Measurements from ENCODE around the gene NUPR2. TPM values are rescaled to one million over a fixed set of nuclear protein-coding genes. Genes with fewer than 3 reads are reported as not detected.
"Not testable (repeated sequence)": the region's sequence is repeated elsewhere in the genome, so short reads cannot be mapped to it uniquely, and the experiment has no call there.

NUPR2 gene
- total RNA-seq, 3 donors from 2014 or later = not detected

DNA sequence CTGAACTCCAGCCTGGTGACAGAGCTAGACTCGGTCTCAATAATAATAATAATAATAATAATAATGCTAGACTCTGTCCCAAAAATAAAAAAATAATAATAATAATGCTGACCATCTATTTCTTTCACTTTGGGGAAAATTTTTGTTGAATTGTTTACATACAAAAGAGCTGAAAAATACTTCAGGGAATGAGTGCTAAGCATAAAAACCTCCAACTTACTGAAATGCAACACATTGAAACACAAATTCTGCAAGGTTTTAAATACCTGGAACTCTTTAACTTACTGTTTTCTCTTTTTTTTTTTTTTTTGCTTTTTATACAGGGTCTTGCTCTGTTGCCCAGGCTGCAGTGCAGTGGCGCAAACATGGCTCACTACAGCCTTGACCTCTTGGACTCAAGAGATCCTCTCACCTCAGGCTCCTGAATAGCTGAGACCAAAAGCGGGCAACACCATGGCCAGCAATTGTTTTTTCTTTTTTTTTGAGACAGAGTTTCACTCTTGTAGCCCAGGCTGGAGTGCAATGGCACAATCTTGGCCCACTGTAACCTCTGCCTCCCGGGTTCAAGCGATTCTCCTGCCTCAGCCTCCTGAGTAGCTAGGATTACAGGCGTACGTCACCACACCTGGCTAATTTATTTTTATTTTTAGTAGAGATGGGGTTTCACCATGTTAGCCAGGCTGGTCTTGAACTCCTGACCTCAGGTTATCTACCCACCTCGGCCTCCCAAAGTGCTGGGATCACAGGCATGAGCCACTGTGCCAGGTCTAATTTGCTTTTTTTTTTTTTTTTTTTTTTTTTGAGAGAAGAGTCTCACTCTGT is 17.8 kb downstream of the NUPR2 start:
- H3K27me3 Mint-ChIP-seq (ENCODE audit: low read depth); H3K9me3 Mint-ChIP-seq; H3K4me3 Mint-ChIP-seq; DNase-seq; ATAC-seq; H3K4me1 Mint-ChIP-seq (ENCODE audit: low read depth): not testable (repeated sequence)
- H3K36me3 Mint-ChIP-seq (ENCODE audit: insufficient read depth) = peaks cover 25% of the 10 kb centered on the region

DNA sequence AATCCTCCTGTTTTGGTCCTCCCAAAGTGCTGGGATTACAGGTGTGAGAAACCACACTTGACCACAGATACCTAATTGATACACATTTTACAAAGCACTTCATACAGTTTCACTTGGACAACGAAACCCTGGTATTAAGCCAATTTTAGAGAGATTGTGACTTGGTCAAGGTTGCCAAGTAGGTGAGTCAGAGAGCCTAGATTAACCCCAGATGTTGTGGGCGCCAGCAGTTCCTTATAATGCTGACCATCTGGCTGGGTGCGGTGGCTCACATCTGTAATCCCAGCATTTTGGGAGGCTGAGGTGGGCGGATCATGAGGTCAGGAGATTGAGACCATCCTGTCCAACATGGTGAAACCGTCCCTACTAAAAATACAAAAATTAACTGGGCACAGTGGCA is 18.5 kb downstream of the NUPR2 start:
- ATAC-seq (no peak), DNase-seq (no peak)
- Mint-ChIP-seq H3K9me3 (no peaks in the 10 kb centered on the region), H3K4me1 (ENCODE audit: low read depth) (no peaks in the 10 kb centered on the region), H3K4me3 (no peak overlapping the region), H3K36me3 (ENCODE audit: insufficient read depth) (peaks cover 22% of the 10 kb centered on the region), H3K27me3 (ENCODE audit: low read depth) (no peaks in the 10 kb centered on the region)

DNA sequence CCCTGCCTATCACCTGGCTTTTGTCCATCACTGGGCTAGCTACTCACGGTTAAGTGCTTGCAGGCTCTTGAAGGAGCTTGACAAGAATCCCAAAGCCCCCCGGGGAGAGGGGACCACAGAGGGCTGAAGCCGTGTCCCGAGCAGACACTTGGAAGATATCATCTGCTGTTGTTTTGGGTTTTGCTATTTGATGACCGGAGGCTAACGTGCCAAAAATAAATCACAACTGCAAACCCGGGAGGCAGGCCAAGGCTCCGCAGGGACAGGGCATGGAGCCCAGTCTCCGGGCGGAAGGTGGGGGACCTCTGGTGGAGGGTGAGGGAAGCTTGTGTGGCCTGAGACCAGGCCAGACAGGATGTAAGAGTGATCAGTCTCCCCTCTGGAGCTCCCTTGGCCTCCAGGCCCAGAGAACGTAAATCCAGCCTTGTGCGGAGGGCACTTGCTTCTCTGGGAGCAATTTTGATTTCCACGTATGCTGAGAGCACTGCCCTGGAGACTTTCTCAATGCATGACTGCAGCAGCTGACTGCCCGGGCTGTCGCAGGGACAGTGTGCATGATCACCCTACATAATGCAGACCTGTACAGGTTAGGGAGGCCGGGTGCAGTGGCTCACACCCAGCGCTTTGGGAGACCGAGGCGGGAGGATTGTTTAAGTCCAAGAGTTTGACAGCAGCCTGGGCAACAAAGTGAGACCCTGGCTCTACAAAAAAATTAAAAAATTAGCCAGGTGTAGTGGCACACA is 23.3 kb downstream of the NUPR2 start, which contains the start of gene PHKG1:
PHKG1 (minus strand) TSS at position 164 of the 743 bp plus-strand sequence. CDS start 4,011 bp downstream, outside the sequence.
- Mint-ChIP-seq H3K27me3 (ENCODE audit: low read depth) (no peaks in the 10 kb centered on the region), H3K9me3 (no peaks in the 10 kb centered on the region), H3K4me1 (ENCODE audit: low read depth) (no peaks in the 10 kb centered on the region), H3K4me3 (no peak within 1 kb of the TSS), H3K36me3 (ENCODE audit: insufficient read depth) (peaks cover 5% of the 10 kb centered on the region)
- DNase-seq = no peak
- ATAC-seq = no peak

DNA sequence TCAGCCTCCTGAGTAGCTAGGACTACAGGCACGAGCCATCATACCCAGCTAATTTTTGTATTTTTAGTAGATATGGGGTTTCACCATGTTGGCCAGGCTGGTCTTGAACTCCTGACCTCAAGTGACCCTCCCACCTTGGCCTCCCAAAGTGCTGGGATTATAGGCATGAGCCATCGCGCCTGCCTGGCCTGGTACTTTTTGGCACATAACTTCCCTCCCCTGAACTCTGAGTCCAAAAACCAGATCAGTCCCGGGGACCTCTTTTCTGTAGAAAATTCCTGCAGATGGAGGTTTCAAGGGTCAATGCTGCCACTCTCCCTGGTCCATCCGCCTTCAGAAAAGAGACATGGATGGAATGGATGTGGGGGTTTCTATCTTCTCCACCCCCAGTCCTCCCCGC is 23.8 kb downstream of the NUPR2 start:
- H3K36me3 Mint-ChIP-seq (ENCODE audit: insufficient read depth); ATAC-seq; H3K9me3 Mint-ChIP-seq; H3K4me3 Mint-ChIP-seq; H3K4me1 Mint-ChIP-seq (ENCODE audit: low read depth); H3K27me3 Mint-ChIP-seq (ENCODE audit: low read depth); DNase-seq: not testable (repeated sequence)

DNA sequence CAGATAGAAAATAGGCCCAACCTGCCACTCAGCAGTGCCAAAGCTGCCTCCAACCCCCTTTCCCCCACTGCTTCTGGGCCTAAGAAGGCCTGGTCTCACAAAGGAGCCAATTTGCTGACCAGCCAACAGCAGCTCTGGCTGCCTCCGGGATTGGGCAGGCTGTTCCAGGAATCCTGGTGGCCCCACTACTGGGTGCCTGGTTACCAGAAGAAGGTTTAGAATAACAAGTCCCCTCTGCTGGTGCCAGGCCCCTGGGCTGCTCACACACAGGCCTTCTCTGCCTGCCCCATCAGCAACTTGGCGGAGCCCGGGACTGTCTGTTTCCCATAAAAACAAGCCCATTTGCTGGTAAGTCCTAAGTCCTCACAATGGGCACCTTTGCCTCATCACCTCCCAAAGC is 24.6 kb downstream of the NUPR2 start:
- Mint-ChIP-seq H3K4me1 (ENCODE audit: low read depth) (no peaks in the 10 kb centered on the region), H3K27me3 (ENCODE audit: low read depth) (no peaks in the 10 kb centered on the region), H3K4me3 (no peak overlapping the region), H3K36me3 (ENCODE audit: insufficient read depth) (peaks cover 5% of the 10 kb centered on the region), H3K9me3 (no peaks in the 10 kb centered on the region)
- ATAC-seq (no peak), DNase-seq (no peak)

DNA sequence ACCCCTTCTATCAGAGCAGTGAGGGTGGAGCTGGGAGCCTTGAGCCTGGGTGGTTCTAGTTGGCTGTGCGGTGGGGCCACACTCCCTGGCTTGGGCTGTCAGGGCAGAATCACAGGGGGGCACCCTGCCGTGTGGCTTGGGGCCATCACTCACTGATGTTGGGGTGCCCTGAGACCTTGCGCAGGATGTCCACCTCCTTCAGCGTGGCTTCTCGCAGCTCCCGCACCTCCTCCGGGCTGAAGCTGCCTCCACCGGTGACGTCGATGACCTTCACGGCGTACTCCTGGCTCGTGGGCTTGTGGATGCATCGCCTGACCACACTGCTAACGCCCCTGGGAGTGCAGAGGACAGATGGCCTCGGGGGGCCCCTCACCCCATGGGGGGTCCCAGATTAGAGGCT is 28.8 kb downstream of the NUPR2 start:
- Mint-ChIP-seq H3K27me3 (ENCODE audit: low read depth) (no peaks in the 10 kb centered on the region), H3K36me3 (ENCODE audit: insufficient read depth) (peaks cover 4% of the 10 kb centered on the region), H3K4me3 (no peak overlapping the region), H3K9me3 (no peaks in the 10 kb centered on the region), H3K4me1 (ENCODE audit: low read depth) (no peaks in the 10 kb centered on the region)
- no peak for ATAC-seq
- no peak for DNase-seq

DNA sequence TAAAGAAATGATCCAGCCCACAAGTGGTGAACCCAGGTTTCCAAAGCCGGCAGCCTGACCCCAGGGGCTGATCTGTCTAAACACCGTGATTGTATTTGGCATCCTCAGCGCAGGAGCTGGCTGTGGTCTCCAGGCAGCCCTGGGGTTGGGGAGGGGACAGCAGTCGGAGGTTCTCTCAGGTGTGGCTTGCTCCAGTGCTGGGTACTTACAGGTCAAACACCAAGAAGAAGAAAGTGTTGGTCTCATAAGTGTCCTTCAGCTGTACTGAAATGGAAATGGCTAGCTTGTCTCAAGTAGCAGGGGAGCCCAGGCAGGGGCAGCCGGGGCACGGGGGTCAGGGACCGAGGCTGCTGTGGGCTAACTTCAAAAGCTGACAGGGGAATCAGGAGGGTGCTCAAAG is 29.5 kb downstream of the NUPR2 start:
- H3K4me1 Mint-ChIP-seq (ENCODE audit: low read depth) = no peaks in the 10 kb centered on the region
- H3K27me3 Mint-ChIP-seq (ENCODE audit: low read depth) = no peaks in the 10 kb centered on the region
- no peaks in the 10 kb centered on the region for H3K9me3 Mint-ChIP-seq
- H3K4me3 Mint-ChIP-seq = no peak overlapping the region
- ATAC-seq (no peak), DNase-seq (no peak)
- H3K36me3 Mint-ChIP-seq (ENCODE audit: insufficient read depth) = peaks cover 7% of the 10 kb centered on the region

DNA sequence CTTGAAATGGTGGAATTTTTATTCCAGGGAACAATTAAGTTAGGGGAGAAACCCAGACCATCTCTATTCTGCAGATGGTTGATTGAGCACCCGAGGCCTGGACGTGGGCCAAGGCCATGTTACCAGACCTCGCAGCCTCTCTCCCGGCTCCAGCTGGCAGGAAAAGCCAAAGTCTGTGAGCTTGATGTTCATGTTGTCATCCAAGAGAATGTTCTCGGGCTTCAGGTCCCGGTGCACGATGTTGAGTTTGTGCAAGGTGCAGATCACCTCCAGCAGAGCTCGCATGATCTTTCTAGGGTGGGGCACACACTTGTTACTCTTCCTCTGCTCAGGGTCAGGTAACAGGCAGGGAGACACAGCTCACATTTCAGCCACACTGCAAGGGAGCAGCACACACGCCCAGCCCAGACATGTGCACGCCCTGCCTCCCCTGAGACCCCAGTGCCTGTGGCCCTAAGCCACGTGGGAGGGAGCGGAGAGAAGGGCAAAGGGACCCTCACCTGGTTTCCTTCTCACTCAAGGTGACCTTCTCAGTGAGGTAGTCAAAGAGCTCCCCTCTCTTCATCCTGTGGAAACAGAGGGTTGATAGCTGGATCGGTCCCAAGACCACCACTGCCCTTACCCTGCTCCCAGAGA is 32.9 kb downstream of the NUPR2 start:
- ATAC-seq (no peak), DNase-seq (no peak)
- no peak overlapping the region for H3K4me3 Mint-ChIP-seq
- H3K4me1 Mint-ChIP-seq (ENCODE audit: low read depth) = no peaks in the 10 kb centered on the region
- H3K9me3 Mint-ChIP-seq = no peaks in the 10 kb centered on the region
- H3K27me3 Mint-ChIP-seq (ENCODE audit: low read depth) = no peaks in the 10 kb centered on the region
- peaks cover 9% of the 10 kb centered on the region for H3K36me3 Mint-ChIP-seq (ENCODE audit: insufficient read depth)

DNA sequence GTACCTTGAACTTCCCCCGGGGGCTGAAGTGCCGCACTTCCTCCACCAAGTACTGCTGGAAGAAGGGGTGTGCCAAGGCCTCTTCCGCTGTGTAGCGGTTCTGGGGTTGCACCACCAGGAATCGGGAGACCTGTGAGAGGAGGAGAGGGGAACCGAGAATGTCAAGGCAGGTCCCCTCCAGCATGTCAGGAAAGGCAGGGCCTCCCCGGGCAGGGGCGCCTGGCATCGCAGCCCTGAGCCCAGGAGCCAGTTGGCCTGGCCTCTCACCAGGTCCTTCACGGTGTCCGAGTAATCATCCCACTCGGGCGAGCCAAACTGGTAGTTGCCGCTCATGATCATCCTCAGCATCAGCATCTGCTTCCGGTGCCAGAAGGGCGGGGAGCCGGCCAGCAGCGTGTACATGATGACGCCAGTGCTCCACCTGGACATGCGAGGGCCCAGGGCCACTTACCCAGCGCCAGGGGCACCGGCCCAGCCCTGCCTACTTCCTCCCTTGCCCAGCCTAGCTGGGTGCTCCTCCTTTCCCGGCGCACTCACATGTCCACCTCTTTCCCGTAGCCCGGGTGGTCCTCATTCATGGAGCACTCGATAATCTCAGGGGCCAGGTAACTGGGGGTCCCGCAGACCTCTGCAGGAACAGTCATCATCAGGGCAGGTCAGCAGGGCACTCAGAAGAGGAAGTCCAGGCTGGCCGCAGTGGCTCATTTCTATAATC is 34.4 kb downstream of the NUPR2 start:
- H3K9me3 Mint-ChIP-seq = no peaks in the 10 kb centered on the region
- no peaks in the 10 kb centered on the region for H3K27me3 Mint-ChIP-seq (ENCODE audit: low read depth)
- peaks cover 9% of the 10 kb centered on the region for H3K36me3 Mint-ChIP-seq (ENCODE audit: insufficient read depth)
- DNase-seq = no peak
- ATAC-seq = no peak
- no peaks in the 10 kb centered on the region for H3K4me1 Mint-ChIP-seq (ENCODE audit: low read depth)
- no peak overlapping the region for H3K4me3 Mint-ChIP-seq

DNA sequence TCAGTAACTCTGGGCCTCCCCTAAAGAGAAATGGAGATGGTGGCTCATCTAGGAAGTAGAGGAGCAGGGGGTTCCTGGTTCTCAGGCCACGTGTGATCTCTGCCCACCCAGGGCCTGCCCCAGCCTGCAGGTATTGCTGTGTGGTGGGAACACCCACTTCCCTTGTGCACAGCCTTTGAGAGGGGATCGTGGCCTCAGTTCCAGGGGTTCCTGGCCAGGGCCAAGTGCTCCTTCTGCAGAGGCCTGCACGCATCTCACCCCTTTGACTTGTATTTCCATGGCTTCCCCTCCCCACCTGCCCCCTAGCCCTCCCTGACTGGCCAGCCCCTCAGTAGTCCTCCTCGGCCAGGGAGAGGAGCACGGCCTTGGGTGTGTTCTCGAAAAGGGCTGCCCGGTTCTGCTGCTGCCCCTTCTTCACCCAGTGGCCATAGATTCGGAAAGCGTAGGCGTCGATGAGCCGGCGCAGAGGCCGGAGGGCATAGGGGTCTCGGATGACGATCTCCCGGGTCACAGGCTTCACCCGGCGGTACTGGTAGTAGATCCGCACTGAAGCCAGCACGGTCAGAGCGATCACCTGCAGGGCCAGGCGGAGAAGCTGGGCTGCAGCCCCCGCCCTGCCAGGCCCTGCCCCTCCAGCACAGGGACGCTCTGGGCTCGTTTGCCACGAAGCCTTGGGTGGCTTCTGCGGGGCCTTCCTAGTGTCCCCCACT is 35.3 kb downstream of the NUPR2 start:
- H3K27me3 Mint-ChIP-seq (ENCODE audit: low read depth); DNase-seq; H3K9me3 Mint-ChIP-seq; H3K36me3 Mint-ChIP-seq (ENCODE audit: insufficient read depth); ATAC-seq; H3K4me3 Mint-ChIP-seq; H3K4me1 Mint-ChIP-seq (ENCODE audit: low read depth): not testable (repeated sequence)

DNA sequence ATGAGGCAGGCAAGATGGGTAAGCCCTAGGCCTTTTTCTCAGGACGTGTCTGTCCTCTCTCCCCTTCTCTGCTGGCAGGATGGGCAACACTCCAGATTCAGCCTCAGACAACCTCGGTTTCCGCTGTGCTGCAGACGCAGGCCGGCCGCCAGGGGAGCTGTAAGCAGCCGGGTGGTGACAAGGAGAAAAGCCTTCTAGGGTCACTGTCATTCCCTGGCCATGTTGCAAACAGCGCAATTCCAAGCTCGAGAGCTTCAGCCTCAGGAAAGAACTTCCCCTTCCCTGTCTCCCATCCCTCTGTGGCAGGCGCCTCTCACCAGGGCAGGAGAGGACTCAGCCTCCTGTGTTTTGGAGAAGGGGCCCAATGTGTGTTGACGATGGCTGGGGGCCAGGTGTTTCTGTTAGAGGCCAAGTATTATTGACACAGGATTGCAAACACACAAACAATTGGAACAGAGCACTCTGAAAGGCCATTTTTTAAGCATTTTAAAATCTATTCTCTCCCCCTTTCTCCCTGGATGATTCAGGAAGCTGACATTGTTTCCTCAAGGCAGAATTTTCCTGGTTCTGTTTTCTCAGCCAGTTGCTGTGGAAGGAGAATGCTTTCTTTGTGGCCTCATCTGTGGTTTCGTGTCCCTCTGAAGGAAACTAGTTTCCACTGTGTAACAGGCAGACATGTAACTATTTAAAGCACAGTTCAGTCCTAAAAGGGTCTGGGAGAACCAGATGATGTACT is 36.6 kb downstream of the NUPR2 start:
- DNase-seq (no peak), ATAC-seq (no peak)
- Mint-ChIP-seq H3K4me1 (ENCODE audit: low read depth) (no peaks in the 10 kb centered on the region), H3K4me3 (no peak overlapping the region), H3K36me3 (ENCODE audit: insufficient read depth) (peaks cover 6% of the 10 kb centered on the region), H3K27me3 (ENCODE audit: low read depth) (no peaks in the 10 kb centered on the region), H3K9me3 (no peaks in the 10 kb centered on the region)

DNA sequence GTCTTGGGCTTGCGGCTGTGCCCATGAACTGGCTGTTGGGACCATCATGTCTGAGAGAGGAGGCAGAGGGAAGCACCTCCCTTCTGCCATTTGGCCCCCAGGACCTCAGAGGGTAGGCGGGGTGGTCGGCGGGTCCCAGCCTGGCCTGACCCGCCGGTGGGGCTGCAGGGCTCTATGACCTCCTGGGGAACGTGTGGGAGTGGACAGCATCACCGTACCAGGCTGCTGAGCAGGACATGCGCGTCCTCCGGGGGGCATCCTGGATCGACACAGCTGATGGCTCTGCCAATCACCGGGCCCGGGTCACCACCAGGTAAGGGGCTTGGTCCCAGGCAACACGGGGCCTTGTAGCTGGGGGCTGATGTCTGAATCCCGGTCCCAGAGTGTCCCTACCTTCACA is 38.0 kb downstream of the NUPR2 start:
- H3K4me1 Mint-ChIP-seq (ENCODE audit: low read depth) = peaks cover 5% of the 10 kb centered on the region

DNA sequence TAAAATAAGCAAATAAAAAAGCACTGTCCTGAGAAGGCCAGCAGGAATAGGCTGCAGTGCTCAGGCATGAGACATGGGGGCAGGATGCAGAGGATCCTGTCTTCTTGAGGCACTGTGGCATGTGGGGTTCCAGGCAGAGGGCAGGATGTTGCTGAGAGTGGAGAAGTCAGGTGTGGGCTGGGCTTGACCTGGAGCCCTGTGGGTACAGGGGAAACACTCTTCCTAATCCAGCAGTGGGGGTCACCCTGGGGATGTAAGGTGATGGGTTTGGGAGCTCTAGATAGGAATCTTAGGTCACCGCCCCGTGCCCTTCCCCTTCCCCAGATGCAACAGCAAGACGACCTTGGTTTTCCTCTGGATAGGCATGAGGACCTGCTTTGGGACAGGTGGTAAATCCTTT is 38.5 kb downstream of the NUPR2 start:
- Mint-ChIP-seq H3K9me3 (no peaks in the 10 kb centered on the region), H3K36me3 (ENCODE audit: insufficient read depth) (peaks cover 10% of the 10 kb centered on the region), H3K4me3 (no peak overlapping the region), H3K4me1 (ENCODE audit: low read depth) (peaks cover 5% of the 10 kb centered on the region), H3K27me3 (ENCODE audit: low read depth) (no peaks in the 10 kb centered on the region)
- ATAC-seq = no peak
- DNase-seq = no peak

More for the DNA sequence above, 38.0 kb downstream of the NUPR2 start:
- no peak overlapping the region for H3K4me3 Mint-ChIP-seq
- H3K36me3 Mint-ChIP-seq (ENCODE audit: insufficient read depth) = peaks cover 10% of the 10 kb centered on the region
- ATAC-seq (no peak), DNase-seq (no peak)
- H3K27me3 Mint-ChIP-seq (ENCODE audit: low read depth) = no peaks in the 10 kb centered on the region
- no peaks in the 10 kb centered on the region for H3K9me3 Mint-ChIP-seq

Measured in activated T-cell treated with anti-CD3 and anti-CD28 coated beads, Interleukin-2, amount 50 U/mL, for 4 hours (primary cell).